Tibial nerve (tissue), 4 donors: ENCODE measurements around the gene CCNY.

Experiments
- EP300 ChIP-seq, 2 donors: sonication (generic); formaldehyde crosslinking; IDR thresholded peaks; one replicate each; pipeline ENCODE4 v1.6.1; 2017; ENCODE audit warnings: antibody characterized with exemption in 2 of 2, mild to moderate bottlenecking in 1 of 2
- POLR2A ChIP-seq, 2 donors: fragments of 450-650 bp; IDR thresholded peaks; one replicate each; pipeline ENCODE4 v1.6.1; 2017; ENCODE audit warnings: antibody characterized with exemption in 2 of 2, mild to moderate bottlenecking in 2 of 2, moderate library complexity in 2 of 2
- TF ChIP-seq, protein P1 (sequence below), 5 experiments: fragments of 200-600 bp in 3 of 5; fragments of 450-650 bp in 2 of 5; sonication (generic) in 3 of 5; IDR thresholded peaks; one replicate each; pipeline ENCODE4 v1.5.1; 2016 to 2019; ENCODE audit warnings: antibody characterized with exemption in 5 of 5, mild to moderate bottlenecking in 3 of 5, moderate library complexity in 2 of 5

GRCh38 chr10:35466661-35467060, 130.4 kb downstream of the CCNY start:
- TF ChIP-seq, protein P1, sequence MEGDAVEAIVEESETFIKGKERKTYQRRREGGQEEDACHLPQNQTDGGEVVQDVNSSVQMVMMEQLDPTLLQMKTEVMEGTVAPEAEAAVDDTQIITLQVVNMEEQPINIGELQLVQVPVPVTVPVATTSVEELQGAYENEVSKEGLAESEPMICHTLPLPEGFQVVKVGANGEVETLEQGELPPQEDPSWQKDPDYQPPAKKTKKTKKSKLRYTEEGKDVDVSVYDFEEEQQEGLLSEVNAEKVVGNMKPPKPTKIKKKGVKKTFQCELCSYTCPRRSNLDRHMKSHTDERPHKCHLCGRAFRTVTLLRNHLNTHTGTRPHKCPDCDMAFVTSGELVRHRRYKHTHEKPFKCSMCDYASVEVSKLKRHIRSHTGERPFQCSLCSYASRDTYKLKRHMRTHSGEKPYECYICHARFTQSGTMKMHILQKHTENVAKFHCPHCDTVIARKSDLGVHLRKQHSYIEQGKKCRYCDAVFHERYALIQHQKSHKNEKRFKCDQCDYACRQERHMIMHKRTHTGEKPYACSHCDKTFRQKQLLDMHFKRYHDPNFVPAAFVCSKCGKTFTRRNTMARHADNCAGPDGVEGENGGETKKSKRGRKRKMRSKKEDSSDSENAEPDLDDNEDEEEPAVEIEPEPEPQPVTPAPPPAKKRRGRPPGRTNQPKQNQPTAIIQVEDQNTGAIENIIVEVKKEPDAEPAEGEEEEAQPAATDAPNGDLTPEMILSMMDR (IDR thresholded peaks at IDR 0.05) = no peak
- TF ChIP-seq POLR2A (IDR thresholded peaks at IDR 0.05) (no peak), EP300 (IDR thresholded peaks at IDR 0.05) (no peak)
